ENCODE data around the gene ANKRD39. TPM values are rescaled to one million over a fixed set of nuclear protein-coding genes. Genes with fewer than 3 reads are reported as not detected.

The ANKRD39 gene
- total RNA-seq, 4 donors from 2014 or later = 9.7 to 55.3 (median 12.7) TPM

GRCh38 chr2:96828874-96829273, 28.9 kb downstream of the ANKRD39 start:
- in situ Hi-C loops (cut with MboI; ENCODE audit: low pct_ligation_motif_present in 1 of 4, low pct_unique_long_range_greater_than_20kb in 1 of 4, low sequenced_read_pairs in 3 of 4) = loop anchor here in 1 of 4 donors (25.0 kb wide), 1 partner anchor 258 kb away; the partner anchor contains the start of gene FAHD2B
- 95% methylated on average over 13 of the region's 13 CpGs; no CpG with 5 or more reads in 1 of the 2 donors for WGBS, 2 donors (ENCODE audit: low coverage in 1 of 2)
- Histone ChIP-seq H3K27ac (no peak overlapping the region), H3K27me3 (no peaks in the 10 kb centered on the region), H3K4me3 (no peak overlapping the region), H3K36me3 (peaks cover 0 to 65% (median 27%) of the 10 kb centered on the region in 4 donors), H3K9me3 (no peaks in the 10 kb centered on the region), H3K4me1 (peaks cover 0 to 12% (median 6%) of the 10 kb centered on the region in 4 donors)
- DNase-seq = no peak
- intact Hi-C loops (cut with DNase I; ENCODE audit: low total_unique reads) = loop anchor here (5.0 kb wide), 1 partner anchor 1737 kb away; no protein-coding TSS in a partner anchor
- no peak for TF ChIP-seq CTCF (IDR thresholded peaks at IDR 0.05)
- TF ChIP-seq POLR2AphosphoS5 (IDR thresholded peaks at IDR 0.05) = no peak
- no peak for TF ChIP-seq EP300 (IDR thresholded peaks at IDR 0.05; ENCODE audit: low read depth)
- no peak for TF ChIP-seq POLR2A (IDR thresholded peaks at IDR 0.05)

GRCh38 chr2:96828436-96828835, 29.4 kb downstream of the ANKRD39 start:
- no peak for DNase-seq
- Histone ChIP-seq H3K36me3 (peaks cover 0 to 65% (median 27%) of the 10 kb centered on the region in 4 donors), H3K9me3 (no peaks in the 10 kb centered on the region), H3K4me3 (no peak overlapping the region), H3K4me1 (peaks cover 0 to 15% (median 11%) of the 10 kb centered on the region in 4 donors), H3K27me3 (no peaks in the 10 kb centered on the region), H3K27ac (no peak overlapping the region)
- TF ChIP-seq POLR2AphosphoS5 (IDR thresholded peaks at IDR 0.05) (no peak), CTCF (IDR thresholded peaks at IDR 0.05) (no peak), POLR2A (IDR thresholded peaks at IDR 0.05) (no peak), EP300 (IDR thresholded peaks at IDR 0.05; ENCODE audit: low read depth) (no peak)
- in situ Hi-C loops (cut with MboI; ENCODE audit: low pct_ligation_motif_present in 1 of 4, low pct_unique_long_range_greater_than_20kb in 1 of 4, low sequenced_read_pairs in 3 of 4) = loop anchor here in 1 of 4 donors (25.0 kb wide), 1 partner anchor 259 kb away; the partner anchor contains the start of gene FAHD2B
- 98 to 100% methylated on average over 1 to 14 of the region's 14 CpGs for WGBS, 2 donors (ENCODE audit: low coverage in 1 of 2)
- intact Hi-C loops (cut with DNase I; ENCODE audit: low total_unique reads) = loop anchor here (5.0 kb wide), 1 partner anchor 1736 kb away; no protein-coding TSS in a partner anchor

GRCh38 chr2:96826546-96827278, 31.1 kb downstream of the ANKRD39 start:
- 96% methylated on average over 22 of the region's 22 CpGs; no CpG with 5 or more reads in 1 of the 2 donors for WGBS, 2 donors (ENCODE audit: low coverage in 1 of 2)
- in situ Hi-C loops (cut with MboI; ENCODE audit: low pct_ligation_motif_present in 1 of 4, low pct_unique_long_range_greater_than_20kb in 1 of 4, low sequenced_read_pairs in 3 of 4) (loop anchor here in 1 of 4 donors (25.0 kb wide), 1 partner anchor 261 kb away; the partner anchor contains the start of gene FAHD2B), intact Hi-C loops (cut with DNase I; ENCODE audit: low total_unique reads) (loop anchor here (5.0 kb wide), 1 partner anchor 1734 kb away; no protein-coding TSS in a partner anchor)
- no peak overlapping the region for H3K27ac ChIP-seq
- H3K4me3 ChIP-seq = no peak overlapping the region
- no peaks in the 10 kb centered on the region for H3K9me3 ChIP-seq
- H3K4me1 ChIP-seq = peaks cover 0 to 29% (median 12%) of the 10 kb centered on the region in 4 donors
- no peak for DNase-seq
- peaks cover 0 to 58% (median 26%) of the 10 kb centered on the region in 4 donors for H3K36me3 ChIP-seq
- no peaks in the 10 kb centered on the region for H3K27me3 ChIP-seq
- TF ChIP-seq CTCF (IDR thresholded peaks at IDR 0.05) (no peak), POLR2AphosphoS5 (IDR thresholded peaks at IDR 0.05) (no peak), POLR2A (IDR thresholded peaks at IDR 0.05) (no peak)

- in situ Hi-C loops (cut with MboI; ENCODE audit: low pct_ligation_motif_present in 1 of 4, low pct_unique_long_range_greater_than_20kb in 1 of 4, low sequenced_read_pairs in 3 of 4) (loop anchor here in 1 of 4 donors (25.0 kb wide), 1 partner anchor 262 kb away; the partner anchor contains the start of gene FAHD2B), intact Hi-C loops (cut with DNase I; ENCODE audit: low total_unique reads) (loop anchor here (5.0 kb wide), 1 partner anchor 1733 kb away; no protein-coding TSS in a partner anchor)
- no peak for DNase-seq
- H3K36me3 ChIP-seq = peaks cover 0 to 45% (median 19%) of the 10 kb centered on the region in 4 donors
- H3K4me3 ChIP-seq = no peak overlapping the region
- WGBS, 2 donors (ENCODE audit: low coverage in 1 of 2) = 92% methylated on average over 14 of the region's 14 CpGs; no CpG with 5 or more reads in 1 of the 2 donors
- no peaks in the 10 kb centered on the region for H3K9me3 ChIP-seq
- TF ChIP-seq CTCF (IDR thresholded peaks at IDR 0.05) (no peak), EP300 (IDR thresholded peaks at IDR 0.05; ENCODE audit: low read depth) (no peak), POLR2AphosphoS5 (IDR thresholded peaks at IDR 0.05) (no peak), POLR2A (IDR thresholded peaks at IDR 0.05) (no peak)
- H3K4me1 ChIP-seq = peaks cover 0 to 45% (median 27%) of the 10 kb centered on the region in 4 donors
- no peak overlapping the region for H3K27ac ChIP-seq
- no peaks in the 10 kb centered on the region for H3K27me3 ChIP-seq
Measured at GRCh38 chr2:96825057-96825456, 32.8 kb downstream of the ANKRD39 start.

Measured in transverse colon (tissue), 4 donors.